ENCODE results near the gene VPS13D.
A peak's percentile ranks its signal among the peaks of the same experiment; 100 is the strongest.
"Not testable (repeated sequence)": the region's sequence is repeated elsewhere in the genome, so short reads cannot be mapped to it uniquely, and the experiment has no call there.

Gene VPS13D

DNA sequence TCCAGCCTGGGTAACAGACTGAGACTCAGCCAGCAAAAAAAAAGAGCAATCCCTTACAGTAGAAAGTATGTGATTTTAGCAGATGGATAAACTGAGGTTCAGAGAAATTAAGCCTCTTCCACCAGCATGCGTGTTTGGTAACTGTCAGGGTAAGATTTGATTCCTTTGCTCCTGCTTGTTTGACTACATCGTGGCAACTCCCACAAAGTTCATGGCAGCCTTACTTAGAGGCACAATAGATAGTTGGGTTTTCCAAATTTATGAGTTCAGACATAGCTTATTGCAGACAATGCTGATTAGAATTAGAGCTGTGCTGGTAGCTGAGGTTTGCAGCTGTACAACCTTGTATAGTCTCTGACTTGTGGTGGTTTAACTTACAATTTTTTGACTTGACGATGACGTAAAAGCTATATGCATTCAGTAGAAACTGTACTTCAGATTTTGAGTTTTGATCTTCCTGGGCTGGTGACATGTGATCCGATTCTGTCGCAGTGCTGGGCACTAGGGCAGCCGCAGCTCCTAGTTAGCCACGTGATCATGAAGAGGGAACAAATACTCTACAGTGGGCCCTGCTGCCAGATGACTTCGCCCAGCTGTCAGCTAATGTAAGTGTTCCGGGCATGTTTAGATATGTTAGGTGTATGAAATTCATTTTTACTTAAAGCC lies 220.4 kb downstream of the VPS13D start:
- DNase-seq (ENCODE audit: low spot score) = no peak

- DNase-seq (ENCODE audit: low spot score) = no peak
These were observed 221.1 kb downstream of the VPS13D start for GRCh38 chr1:12450756-12451559.

DNA sequence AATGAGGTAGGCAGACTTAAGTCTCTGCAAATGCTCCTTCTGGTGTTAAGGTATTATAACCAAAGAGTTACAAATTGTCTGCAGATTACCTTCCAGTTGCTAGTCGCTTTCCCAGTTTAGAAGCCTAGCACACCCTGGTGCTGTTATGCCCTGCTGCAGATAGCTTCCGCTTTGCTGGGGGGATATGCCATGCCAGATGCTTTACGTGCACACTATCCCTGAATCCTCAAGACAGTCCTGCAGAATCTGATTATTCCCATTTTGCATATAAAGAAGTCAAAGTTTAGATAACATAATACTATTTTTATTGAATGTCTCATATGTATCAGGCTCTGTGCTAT lies 221.7 kb downstream of the VPS13D start:
- no peak for DNase-seq (ENCODE audit: low spot score)

DNA sequence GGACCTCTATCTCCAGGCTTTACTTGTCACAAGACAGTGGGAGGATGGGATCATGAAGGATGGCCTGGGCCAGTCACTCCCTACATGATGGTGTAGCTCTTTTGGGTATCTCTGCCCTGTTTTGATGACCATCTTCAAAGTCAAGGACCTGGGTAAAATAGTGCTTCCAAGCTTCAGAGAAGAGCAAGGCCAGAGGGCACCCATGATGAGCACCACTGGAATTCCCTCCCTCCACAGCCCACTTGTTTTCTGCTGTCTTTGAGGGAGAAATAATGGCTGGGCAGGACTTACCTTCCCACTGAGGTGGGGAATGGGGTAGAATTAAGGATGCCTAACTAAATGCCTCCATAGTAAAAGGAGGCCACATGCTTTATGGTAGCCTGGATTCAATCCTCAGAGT lies 222.4 kb downstream of the VPS13D start:
- DNase-seq (ENCODE audit: low spot score) = no peak

DNA sequence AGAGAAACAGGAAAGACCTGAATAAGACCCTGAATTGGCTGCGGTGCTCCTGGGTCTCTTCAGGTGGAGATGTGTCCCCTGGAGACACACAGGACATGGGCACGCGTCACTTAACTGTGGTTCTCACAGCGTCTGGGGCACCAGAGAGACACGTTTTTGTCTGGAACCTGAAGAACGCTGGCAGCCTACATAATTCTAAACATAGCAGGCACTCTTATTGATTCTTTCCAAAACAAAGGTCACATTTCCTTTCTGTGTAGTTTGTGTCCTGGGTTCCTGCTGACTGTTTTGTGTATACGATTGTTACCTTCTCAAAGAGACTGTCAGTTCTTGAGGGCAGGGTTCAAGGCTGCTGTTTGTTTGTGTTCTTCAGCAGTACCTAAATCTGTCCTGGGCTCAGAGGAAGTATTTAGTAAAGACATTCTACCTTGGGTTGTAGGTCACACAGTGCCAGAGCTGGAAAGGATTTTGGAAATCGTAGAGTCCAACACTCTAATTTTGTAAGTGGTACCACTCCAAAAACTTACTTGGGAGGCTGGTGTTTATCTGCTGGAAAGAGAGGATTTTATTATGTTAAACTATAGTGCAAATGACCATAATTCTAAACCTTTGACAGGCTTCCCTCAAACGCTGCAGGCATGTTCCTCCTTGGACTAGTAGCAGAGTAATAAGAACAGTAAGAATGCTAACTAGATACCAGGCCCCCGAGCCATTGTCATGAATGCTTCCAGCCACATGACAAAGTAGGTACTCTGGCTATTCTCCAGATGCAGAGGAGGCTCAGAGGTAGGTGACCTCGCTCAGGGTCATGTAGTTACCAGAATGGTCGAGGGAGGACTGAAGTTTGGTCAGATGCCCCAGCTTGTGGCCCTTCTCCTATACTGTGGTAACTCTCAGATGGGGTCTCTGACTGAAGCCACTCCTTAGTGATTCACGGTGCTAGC lies 223.8 kb downstream of the VPS13D start:
- no peak for DNase-seq (ENCODE audit: low spot score)

GRCh38 chr1:12454406-12455391 lies 224.9 kb downstream of the VPS13D start:
- peak; percentile 26 for DNase-seq (ENCODE audit: low spot score)

GRCh38 chr1:12456081-12456480 lies 226.3 kb downstream of the VPS13D start:
- not testable (repeated sequence) for DNase-seq (ENCODE audit: low spot score)

DNA sequence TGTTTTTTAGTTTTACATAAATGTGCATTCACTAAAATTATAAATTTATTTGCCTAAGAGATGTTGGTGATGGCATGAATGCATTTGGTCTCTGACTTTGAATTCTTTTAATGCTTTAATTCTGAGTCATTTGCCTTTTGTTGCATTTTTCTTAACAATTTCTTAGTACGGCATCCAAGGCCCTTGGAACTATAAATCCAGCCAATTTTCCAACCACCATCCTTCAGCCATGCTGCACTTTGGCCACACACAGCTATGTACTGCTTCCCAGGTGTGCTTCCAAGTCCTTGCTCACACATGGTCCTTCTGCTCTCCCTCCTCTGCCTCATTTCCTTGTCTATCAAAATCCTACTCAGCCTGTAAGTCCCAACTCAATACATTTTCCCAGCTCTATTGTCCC lies 227.1 kb downstream of the VPS13D start:
- DNase-seq (ENCODE audit: low spot score) = no peak

GRCh38 chr1:12457771-12458170 lies 227.9 kb downstream of the VPS13D start:
- DNase-seq (ENCODE audit: low spot score) = no peak

DNA sequence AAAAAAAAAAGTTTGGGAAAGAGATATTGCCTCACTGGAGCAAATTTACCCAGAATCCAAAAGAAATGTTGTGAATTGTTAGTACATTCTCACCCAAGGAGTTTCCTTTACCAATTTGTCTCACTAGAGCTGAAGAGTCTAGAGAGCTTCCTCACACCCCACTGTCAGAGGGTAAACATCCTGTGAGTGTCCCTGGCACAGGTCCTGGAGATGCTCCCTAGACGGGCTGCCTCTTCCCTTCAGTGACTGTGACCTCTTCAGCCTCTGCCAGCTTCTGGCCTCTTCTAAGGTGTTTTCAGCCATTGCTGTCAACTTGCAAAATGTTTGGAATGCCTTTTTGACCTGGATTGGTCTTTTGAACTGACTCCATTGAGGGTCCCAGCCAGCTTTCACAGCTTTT lies 228.7 kb downstream of the VPS13D start:
- DNase-seq (ENCODE audit: low spot score) = no peak

DNA sequence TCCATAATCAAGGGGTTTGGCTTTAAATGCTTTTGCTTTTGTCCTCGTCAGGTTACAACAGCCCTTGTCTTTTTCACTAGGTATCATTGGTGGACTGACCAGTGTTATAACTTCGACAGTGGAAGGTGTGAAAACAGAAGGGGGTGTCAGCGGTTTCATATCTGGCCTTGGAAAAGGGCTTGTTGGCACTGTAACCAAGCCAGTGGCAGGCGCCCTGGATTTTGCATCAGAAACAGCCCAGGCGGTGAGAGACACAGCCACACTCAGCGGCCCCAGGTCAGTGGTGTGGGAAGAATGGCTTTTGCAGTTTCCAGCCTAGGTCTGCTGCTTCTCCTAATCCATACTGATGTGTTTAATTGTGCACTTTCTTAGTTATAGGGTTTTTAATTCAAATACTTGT lies 230.3 kb downstream of the VPS13D start:
- no peak for DNase-seq (ENCODE audit: low spot score)

DNA sequence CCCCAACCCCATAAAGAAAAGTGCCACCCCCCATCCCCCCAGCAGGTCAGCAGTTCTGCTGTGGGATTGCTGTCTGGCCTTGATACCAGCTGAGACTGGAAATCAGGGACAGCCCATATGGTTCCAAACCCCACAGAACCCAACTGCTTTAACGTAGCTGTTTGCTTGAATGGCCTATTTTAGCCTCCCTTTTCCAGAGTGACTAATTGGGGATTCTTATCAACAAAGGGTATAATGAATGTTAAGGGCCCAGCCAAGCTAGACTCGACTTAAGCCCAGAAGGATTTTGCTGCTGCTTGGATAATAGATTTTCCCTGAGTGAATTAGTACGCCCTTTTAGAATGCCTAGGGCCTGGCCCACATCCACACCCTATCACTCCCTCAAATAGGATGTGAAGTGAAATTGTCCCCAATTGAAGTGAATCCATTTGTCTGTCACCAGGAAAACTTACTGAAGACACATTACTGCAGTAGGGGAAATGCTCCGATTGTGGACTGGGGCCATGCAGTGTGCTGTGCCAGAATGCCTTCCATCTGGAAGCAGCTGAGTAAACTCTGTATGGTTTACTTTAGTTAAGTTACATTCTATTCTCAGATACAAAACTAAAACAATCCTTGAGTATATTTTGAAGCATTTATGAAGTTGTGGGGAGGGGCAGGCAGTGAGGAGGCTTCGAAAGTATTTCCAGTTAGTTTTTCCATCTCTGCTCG lies 231.2 kb downstream of the VPS13D start:
- no peak for DNase-seq (ENCODE audit: low spot score)

DNA sequence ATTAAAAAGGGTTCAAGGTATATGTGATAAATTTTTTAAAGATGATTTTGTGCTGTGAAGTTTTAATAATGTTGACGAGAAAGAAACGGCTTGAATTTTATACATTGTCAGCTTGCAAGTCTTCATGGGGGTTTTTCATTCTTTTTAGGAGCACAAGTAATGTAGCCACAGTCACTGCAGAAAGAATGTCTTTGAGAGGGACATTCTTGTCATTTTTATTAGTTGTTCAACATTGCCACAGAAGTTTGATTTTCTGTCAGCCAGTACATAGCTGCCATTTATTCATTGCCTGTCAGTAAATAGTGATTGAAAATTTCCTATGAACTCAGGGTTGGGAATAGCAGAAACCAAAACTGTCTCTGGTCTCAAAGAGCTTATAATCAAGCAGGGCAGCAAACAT lies 231.9 kb downstream of the VPS13D start:
- no peak for DNase-seq (ENCODE audit: low spot score)

- DNase-seq (ENCODE audit: low spot score) = no peak
These were observed 232.8 kb downstream of the VPS13D start for GRCh38 chr1:12462586-12462985.

GRCh38 chr1:12464045-12464461 lies 234.2 kb downstream of the VPS13D start:
- DNase-seq (ENCODE audit: low spot score) = no peak

DNA sequence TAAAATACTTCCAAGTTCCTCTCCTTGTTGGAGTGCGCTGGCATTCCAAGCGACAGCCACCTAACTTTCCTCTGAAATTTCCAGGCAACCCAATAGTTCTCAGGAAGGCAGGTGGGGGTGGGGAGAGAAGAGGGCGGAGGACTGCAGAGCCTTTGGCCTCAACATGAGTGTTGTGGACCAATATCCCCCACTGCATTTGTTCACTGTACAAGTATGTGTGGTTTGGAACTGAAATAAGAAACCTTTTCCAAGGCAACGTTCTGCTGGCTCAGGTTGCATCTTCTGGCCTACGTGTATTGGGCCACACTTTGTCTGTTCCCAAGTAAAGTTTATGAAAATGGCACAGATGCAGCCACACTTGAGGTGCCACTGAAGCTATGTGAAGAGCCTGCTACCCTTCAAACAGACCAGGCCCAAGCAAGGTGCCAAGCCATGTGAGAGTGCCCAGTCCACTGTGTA lies 234.8 kb downstream of the VPS13D start:
- no peak for DNase-seq (ENCODE audit: low spot score)

DNA sequence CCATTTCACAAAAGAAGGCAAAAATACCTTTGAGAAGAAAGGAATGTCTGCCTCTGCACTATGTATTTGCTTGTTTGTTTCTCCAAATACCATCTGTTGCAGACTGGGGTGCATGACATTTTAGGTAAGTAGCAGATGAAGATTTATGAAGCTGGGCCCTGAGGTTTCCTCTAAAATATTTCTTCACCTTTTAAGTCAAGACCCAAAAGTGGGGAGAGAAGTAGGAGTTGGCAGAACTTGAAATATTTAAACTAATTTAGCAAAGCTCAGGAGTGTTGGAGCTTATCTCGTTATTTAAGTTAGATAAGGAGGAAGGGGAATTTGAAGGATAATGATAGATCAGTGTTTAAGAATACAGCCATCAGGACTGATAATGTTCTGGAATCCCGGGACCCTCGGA lies 235.3 kb downstream of the VPS13D start:
- DNase-seq (ENCODE audit: low spot score) = no peak

GRCh38 chr1:12466816-12467215 lies 237.0 kb downstream of the VPS13D start:
- DNase-seq (ENCODE audit: low spot score) = no peak

GRCh38 chr1:12467570-12468286 lies 237.9 kb downstream of the VPS13D start:
- DNase-seq (ENCODE audit: low spot score) = no peak

DNA sequence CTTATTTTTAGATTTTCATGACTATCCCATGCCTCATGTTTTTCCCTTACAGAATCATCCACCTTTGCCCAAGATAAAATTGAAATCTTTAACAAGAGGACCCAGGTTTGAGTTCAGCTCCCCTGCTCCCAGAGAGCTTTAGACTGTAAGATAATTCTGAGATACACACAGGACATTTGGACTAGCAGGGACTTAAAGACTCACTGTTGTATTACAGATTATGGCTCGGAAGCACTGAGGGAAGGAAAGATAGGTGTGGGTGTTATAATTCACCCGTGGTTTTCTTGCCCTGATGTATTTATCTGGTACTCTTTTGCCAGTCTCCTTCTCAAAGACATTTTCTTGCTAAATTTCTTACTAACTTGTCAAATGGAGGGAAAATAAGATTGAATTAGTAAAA lies 238.5 kb downstream of the VPS13D start:
- DNase-seq (ENCODE audit: low spot score) = no peak

Measured in SW480 (cell line).